PC-3 (cell line): Measurements from ENCODE around the gene ATP23. TPM values are rescaled to one million over a fixed set of nuclear protein-coding genes. Genes with fewer than 3 reads are reported as not detected.

ENCODE experiments used
- ATAC-seq: fragments of 200-7000 bp; cut with Tn5 transposase; 2 replicates; pipeline ENCODE4 v1.9.1; 2020; ENCODE audit warnings: mild to moderate bottlenecking, moderate library complexity
- BruUV-seq: library from RNA; stranded (reverse); fragments of 400-500 nt; replicated peaks from 2 replicates; lab custom pipeline; 2021; lab: Mats Ljungman, UMichigan
- CTCF ChIA-PET: fragments of 300-600 bp; sonication (Branson Sonifier 250); formaldehyde crosslinking; loops from one replicate; lab custom pipeline; 2022; ENCODE audit warnings: antibody characterized with exemption; lab: Charles Lee
- POLR2A ChIA-PET: fragments of 300-600 bp; sonication (Branson Sonifier 250); formaldehyde crosslinking; loops from one replicate; lab custom pipeline; 2022; ENCODE audit warnings: antibody characterized with exemption; ENCODE audit not compliant: unreplicated experiment; lab: Charles Lee
- DNase-seq: peaks from one replicate; pipeline ENCODE4 v3.0.0-alpha.2; 2015
- H2AFZ ChIP-seq: fragments of 300-600 bp; sonication (generic); 2 replicates; pipeline ENCODE4 v1.6.0; 2016; ENCODE audit warnings: antibody characterized with exemption, low read length
- H3F3A ChIP-seq: fragments of 300-600 bp; sonication (generic); one replicate; pipeline ENCODE4 v1.6.0; 2017; ENCODE audit warnings: antibody characterized with exemption, low read length, control low read depth, mild to moderate bottlenecking; ENCODE audit not compliant: unreplicated experiment
- H3K27ac ChIP-seq: fragments of 300-600 bp; sonication (generic); 2 replicates; pipeline ENCODE4 v1.5.1; 2016; ENCODE audit warnings: mild to moderate bottlenecking, low read length
- H3K27me3 ChIP-seq: fragments of 300-600 bp; sonication (generic); 2 replicates; pipeline ENCODE4 v1.6.1; 2016; ENCODE audit warnings: low read length, mixed read lengths
- H3K36me3 ChIP-seq: fragments of 300-600 bp; sonication (generic); 2 replicates; pipeline ENCODE4 v1.6.1; 2016; ENCODE audit warnings: low read depth, mixed run types, low read length, mixed read lengths
- H3K4me1 ChIP-seq: fragments of 300-600 bp; sonication (generic); 2 replicates; pipeline ENCODE4 v1.5.1; 2016; ENCODE audit warnings: low read length; ENCODE audit not compliant: insufficient read depth
- H3K4me2 ChIP-seq: fragments of 300-600 bp; sonication (generic); 2 replicates; pipeline ENCODE4 v1.6.0; 2016; ENCODE audit warnings: low read length
- H3K4me3 ChIP-seq: fragments of 300-600 bp; sonication (generic); 2 replicates; pipeline ENCODE4 v1.5.1; 2016; ENCODE audit warnings: mild to moderate bottlenecking, low read length, mixed read lengths
- H3K79me2 ChIP-seq: fragments of 300-600 bp; sonication (generic); 2 replicates; pipeline ENCODE4 v1.6.1; 2017; ENCODE audit warnings: low read length, mixed read lengths
- H3K9ac ChIP-seq: fragments of 300-600 bp; sonication (generic); 2 replicates; pipeline ENCODE4 v1.6.0; 2016; ENCODE audit warnings: mild to moderate bottlenecking, low read length
- H3K9me2 ChIP-seq: fragments of 300-600 bp; sonication (generic); replicated peaks from 2 replicates; pipeline ENCODE4 v1.6.1; 2016; ENCODE audit warnings: mixed run types, low read length, mixed read lengths
- H3K9me3 ChIP-seq: fragments of 300-600 bp; sonication (generic); 2 replicates; pipeline ENCODE4 v1.6.1; 2016; ENCODE audit warnings: low read length, mixed read lengths
- H4K20me1 ChIP-seq: fragments of 300-600 bp; sonication (generic); 2 replicates; pipeline ENCODE4 v1.6.1; 2016; ENCODE audit warnings: low read length, mixed read lengths
- CTCF ChIP-seq: fragments of 300-600 bp; sonication (generic); conservative IDR thresholded peaks from 2 replicates; pipeline ENCODE4 v1.5.1; 2017; ENCODE audit warnings: antibody characterized with exemption, low read depth, mild to moderate bottlenecking, low read length
- EZH2 ChIP-seq: fragments of 300-600 bp; sonication (generic); IDR thresholded peaks from one replicate; pipeline ENCODE4 v1.6.1; 2017; ENCODE audit warnings: antibody characterized with exemption, mild to moderate bottlenecking, low read length; ENCODE audit not compliant: unreplicated experiment
- EZH2phosphoT487 ChIP-seq: fragments of 300-600 bp; sonication (generic); IDR thresholded peaks from 2 replicates; pipeline ENCODE4 v1.6.1; 2018; ENCODE audit warnings: mild to moderate bottlenecking, antibody characterized with exemption, low read length, borderline replicate concordance
- intact Hi-C: fragments of 100-400 bp; cut with micrococcal nuclease; formaldehyde crosslinking; loops from 2 replicates; pipeline ENCODE4 v1.9.0; 2023
- total RNA-seq: library from RNA; depleted of rRNA; stranded (reverse); fragments of >200 nt; gene quantifications from 2 replicates; pipeline ENCODE4 v1.2.3, GENCODE V29; 2014

ATP23 gene
- total RNA-seq, 1 experiment from 2014 or later = 19.4 TPM

GRCh38 chr12:57939291-57939690 is 2.1 kb upstream of the ATP23 start:
- Histone ChIP-seq H4K20me1 (no peaks in the 10 kb centered on the region), H3K36me3 (no peaks in the 10 kb centered on the region), H3K4me1 (peaks cover 24% of the 10 kb centered on the region), H2AFZ (no peak overlapping the region), H3K9me3 (no peaks in the 10 kb centered on the region), H3F3A (no peaks in the 10 kb centered on the region), H3K4me2 (no peak overlapping the region), H3K9me2 (no peaks in the 10 kb centered on the region), H3K27me3 (no peaks in the 10 kb centered on the region), H3K27ac (no peak overlapping the region), H3K79me2 (peaks cover 12% of the 10 kb centered on the region), H3K4me3 (no peak overlapping the region), H3K9ac (no peak overlapping the region)
- POLR2A ChIA-PET = interaction anchor here (0.6 kb wide), 1 partner anchor 43 kb away, joined by 3 read pairs; no protein-coding TSS in a partner anchor
- ATAC-seq (no peak), DNase-seq (no peak)
- BruUV-seq = no TSS peak
- intact Hi-C loops = no loop called here
- CTCF ChIA-PET = no interaction called here
- TF ChIP-seq EZH2 (no peak), CTCF (no peak), EZH2phosphoT487 (no peak)

GRCh38 chr12:57940052-57940914 is 1.1 kb upstream of the ATP23 start:
- H3K9ac ChIP-seq = peak overlapping the region; percentile 48
- CTCF ChIA-PET = interaction anchor here (0.6 to 0.7 kb wide), 2 partner anchors 401 to 486 kb away, joined by 3 read pairs; no protein-coding TSS in a partner anchor

More at GRCh38 chr12:57940052-57940914, 1.1 kb upstream of the ATP23 start:
- TF ChIP-seq CTCF = no peak
- no peak for TF ChIP-seq EZH2phosphoT487
- TF ChIP-seq EZH2 = no peak
- ATAC-seq (no peak), DNase-seq (no peak)
- no peak overlapping the region for H3K27ac ChIP-seq
- H3K9me2 ChIP-seq = no peaks in the 10 kb centered on the region
- no peaks in the 10 kb centered on the region for H3K36me3 ChIP-seq
- no peaks in the 10 kb centered on the region for H4K20me1 ChIP-seq
- no peaks in the 10 kb centered on the region for H3F3A ChIP-seq
- H2AFZ ChIP-seq = peak overlapping the region; percentile 92
- no TSS peak for BruUV-seq
- no peaks in the 10 kb centered on the region for H3K9me3 ChIP-seq
- intact Hi-C loops = no loop called here
- POLR2A ChIA-PET = interaction anchor here (0.6 to 1.0 kb wide), 3 partner anchors 230 to 588 kb away, joined by 5 to 26 read pairs (median 6); no protein-coding TSS in a partner anchor
- H3K27me3 ChIP-seq = no peaks in the 10 kb centered on the region
- peak overlapping the region; percentile 81 for H3K4me3 ChIP-seq
- peak overlapping the region; percentile 94 for H3K4me2 ChIP-seq
- H3K4me1 ChIP-seq = peaks cover 22% of the 10 kb centered on the region
- H3K79me2 ChIP-seq = peaks cover 12% of the 10 kb centered on the region
